SK-N-SH (cell line): ENCODE results near the gene ANKS4B. TPM values are rescaled to one million over a fixed set of nuclear protein-coding genes. Genes with fewer than 3 reads are reported as not detected.

Experiments
- CTCF ChIA-PET: fragments of 300-600, 350-600 bp; formaldehyde crosslinking; extraction: SDS; loops from one replicate; lab custom pipeline; 2021; lab: Yijun Ruan, JAX
- POLR2A ChIA-PET: fragments of 350-600 bp; sonication (Branson Sonifier 250); formaldehyde crosslinking; extraction: SDS; loops from one replicate; lab custom pipeline; 2020; ENCODE audit warnings: antibody characterized with exemption, inconsistent platforms; lab: Yijun Ruan, JAX
- DNase-seq: peaks from one replicate; pipeline ENCODE4 v3.0.0; 2012
- H2AFZ ChIP-seq: fragments of 200-600 bp; sonication (generic); 2 replicates; pipeline ENCODE4 v1.8.1; 2016; ENCODE audit warnings: antibody characterized with exemption, mild to moderate bottlenecking, low read depth
- H3F3A ChIP-seq: fragments of 200-600 bp; sonication (generic); replicated peaks from 2 replicates; pipeline ENCODE3; 2016; ENCODE audit warnings: antibody characterized with exemption, mild to moderate bottlenecking; ENCODE audit not compliant: insufficient read depth
- H3K27ac ChIP-seq, 2 experiments: fragments of 200-500 bp in 1 of 2; fragments of 200-600 bp in 1 of 2; sonication (Bioruptor generic) in 1 of 2; sonication (generic), shearing (Covaris generic) in 1 of 2; 2 replicates each; pipeline versions ENCODE4 v1.5.1 to v1.6.1; 2014 to 2016; ENCODE audit warnings: low read depth in 2 of 2, inconsistent platforms in 1 of 2, low read length in 1 of 2, mild to moderate bottlenecking in 1 of 2, mixed read lengths in 1 of 2
- H3K27me3 ChIP-seq: fragments of 200-600 bp; sonication (generic), shearing (Covaris generic); 2 replicates; pipeline ENCODE4 v1.6.1; 2016; ENCODE audit warnings: mixed run types; ENCODE audit not compliant: insufficient read depth
- H3K36me3 ChIP-seq, 2 experiments: fragments of 200-500 bp in 1 of 2; fragments of 200-600 bp in 1 of 2; sonication (Bioruptor generic) in 1 of 2; sonication (generic) in 1 of 2; replicated peaks in 1 of 2; 2 replicates each; pipeline versions ENCODE3 to v1.5.1; 2014 to 2016; ENCODE audit warnings: low read length in 1 of 2, mild to moderate bottlenecking in 1 of 2; ENCODE audit not compliant: insufficient read depth in 2 of 2, control insufficient read depth in 1 of 2
- H3K4me1 ChIP-seq, 2 experiments: fragments of 200-500 bp in 1 of 2; fragments of 200-600 bp in 1 of 2; sonication (Bioruptor generic) in 1 of 2; sonication (generic), shearing (Covaris generic) in 1 of 2; 2 replicates each; pipeline versions ENCODE4 v1.5.1 to v1.6.1; 2014 to 2016; ENCODE audit warnings: low read depth in 1 of 2, low read length in 1 of 2, mixed run types in 1 of 2; ENCODE audit not compliant: insufficient read depth in 2 of 2, control insufficient read depth in 1 of 2
- H3K4me2 ChIP-seq: fragments of 200-600 bp; sonication (generic), shearing (Covaris generic); 2 replicates; pipeline ENCODE4 v1.6.1; 2017; ENCODE audit warnings: mixed run types
- H3K4me3 ChIP-seq, 2 experiments: fragments of 200-500 bp in 1 of 2; fragments of 200-600 bp in 1 of 2; sonication (Bioruptor generic) in 1 of 2; sonication (generic), shearing (Covaris generic) in 1 of 2; 2 replicates each; pipeline versions ENCODE4 v1.5.1 to v1.8.1; 2014 to 2016; ENCODE audit warnings: low read depth in 2 of 2, inconsistent platforms in 1 of 2, low read length in 1 of 2, mild to moderate bottlenecking in 1 of 2, mixed read lengths in 1 of 2, moderate library complexity in 1 of 2
- H3K79me2 ChIP-seq: fragments of 200-600 bp; sonication (generic); 2 replicates; pipeline ENCODE4 v1.8.1; 2017; ENCODE audit warnings: mild to moderate bottlenecking; ENCODE audit not compliant: insufficient read depth
- H3K9ac ChIP-seq: fragments of 200-600 bp; sonication (generic); 2 replicates; pipeline ENCODE4 v1.6.1; 2017; ENCODE audit warnings: mixed run types
- H3K9me2 ChIP-seq: fragments of 200-600 bp; sonication (generic); 2 replicates; pipeline ENCODE4 v1.6.1; 2017; ENCODE audit warnings: mixed run types
- H3K9me3 ChIP-seq: fragments of 200-600 bp; sonication (generic); 2 replicates; pipeline ENCODE4 v1.6.1; 2017; ENCODE audit warnings: mixed run types, mild to moderate bottlenecking, moderate library complexity
- H4K20me1 ChIP-seq: fragments of 200-600 bp; sonication (generic); 2 replicates; pipeline ENCODE4 v1.6.1; 2017; ENCODE audit warnings: mild to moderate bottlenecking, mixed run types; ENCODE audit not compliant: insufficient read depth
- CHD2 ChIP-seq: fragments of 150-350 bp; IDR thresholded peaks from 2 replicates; pipeline ENCODE4 v1.6.1; 2018; ENCODE audit warnings: low read length; ENCODE audit not compliant: partially characterized antibody
- EP300 ChIP-seq, 2 experiments: IDR thresholded peaks; 2 replicates each; pipeline versions ENCODE4 v1.4.0 to v1.6.1; 2012; ENCODE audit warnings: borderline replicate concordance in 1 of 2, low read depth in 1 of 2, low read length in 1 of 2
- EZH2phosphoT487 ChIP-seq: fragments of 200-600 bp; sonication (generic); IDR thresholded peaks from 2 replicates; pipeline ENCODE4 v1.6.1; 2017; ENCODE audit warnings: low read depth, mixed run types, mild to moderate bottlenecking, antibody characterized with exemption, moderate library complexity, borderline replicate concordance
- FOXJ3 ChIP-seq: sonication (generic); formaldehyde crosslinking; IDR thresholded peaks from 2 replicates; pipeline ENCODE4 v1.5.1; 2020; ENCODE audit warnings: mild to moderate bottlenecking, missing genetic modification reagents
- FOXM1 ChIP-seq: IDR thresholded peaks from 2 replicates; pipeline ENCODE4 v1.4.0; 2012; ENCODE audit warnings: low read depth, mild to moderate bottlenecking
- GABPA ChIP-seq: IDR thresholded peaks from 2 replicates; pipeline ENCODE4 v1.4.0; 2012; ENCODE audit warnings: low read depth, mild to moderate bottlenecking
- IRF3 ChIP-seq: fragments of 150-350 bp; IDR thresholded peaks from 2 replicates; pipeline ENCODE4 v1.6.1; 2016; ENCODE audit warnings: mild to moderate bottlenecking, low read depth, low read length
- MAX ChIP-seq: IDR thresholded peaks from 2 replicates; pipeline ENCODE4 v1.4.0; 2012; ENCODE audit warnings: low read depth
- MEF2A ChIP-seq: IDR thresholded peaks from 2 replicates; pipeline ENCODE4 v1.4.0; 2012; ENCODE audit warnings: low read depth, borderline replicate concordance
- MXI1 ChIP-seq: IDR thresholded peaks from 2 replicates; pipeline ENCODE4 v1.6.1; 2012; ENCODE audit warnings: mild to moderate bottlenecking, low read depth, low read length, improper control_type of control experiment
- NRF1 ChIP-seq: IDR thresholded peaks from 2 replicates; pipeline ENCODE4 v1.6.1; 2012; ENCODE audit warnings: low read depth, mild to moderate bottlenecking, low read length
- POLR2AphosphoS5 ChIP-seq: IDR thresholded peaks from 2 replicates; pipeline ENCODE4 v1.6.1; 2012; ENCODE audit warnings: low read depth, low read length
- RCOR1 ChIP-seq: fragments of 150-350 bp; IDR thresholded peaks from 2 replicates; pipeline ENCODE4 v1.6.1; 2017; ENCODE audit warnings: antibody characterized with exemption, low read length
- SIN3A ChIP-seq: IDR thresholded peaks from 2 replicates; pipeline ENCODE4 v1.6.1; 2012; ENCODE audit warnings: low read depth, mild to moderate bottlenecking, low read length, moderate library complexity, borderline replicate concordance
- SMC3 ChIP-seq: IDR thresholded peaks from 2 replicates; pipeline ENCODE4 v1.6.1; 2012; ENCODE audit warnings: low read depth, low read length, improper control_type of control experiment
- TAF1 ChIP-seq: IDR thresholded peaks from 2 replicates; pipeline ENCODE4 v1.6.1; 2012; ENCODE audit warnings: low read depth, mild to moderate bottlenecking, low read length, moderate library complexity, borderline replicate concordance
- TCF12 ChIP-seq: IDR thresholded peaks from 2 replicates; pipeline ENCODE4 v1.4.0; 2012
- TEAD4 ChIP-seq: IDR thresholded peaks from 2 replicates; pipeline ENCODE4 v1.4.0; 2012; ENCODE audit warnings: mild to moderate bottlenecking, borderline replicate concordance; ENCODE audit not compliant: insufficient read depth
- USF1 ChIP-seq: IDR thresholded peaks from 2 replicates; pipeline ENCODE4 v1.4.0; 2012; ENCODE audit warnings: low read depth, borderline replicate concordance
- ZBTB33 ChIP-seq: IDR thresholded peaks from 2 replicates; pipeline ENCODE4 v1.4.0; 2012; ENCODE audit warnings: low read depth, borderline replicate concordance
- WGBS: methylation state at CpG from one replicate; pipeline ENCODE4 v1.1.6; 2017; ENCODE audit warnings: low lambda C conversion rate; 5-methylcytosine and 5-hydroxymethylcytosine counted together
- polyA plus RNA-seq, 3 experiments: library from polyadenylated mRNA; depleted of rRNA; stranded (reverse); fragments of >200 nt; gene quantifications; 2 replicates each; pipeline ENCODE4 v1.2.3, GENCODE V29; 2012

Gene ANKS4B
- polyA plus RNA-seq, 1 of the 3 experiments (the other 2 are of a cell fraction), result not detected

GRCh38 chr16:21274172-21274726, 40.8 kb downstream of the ANKS4B start:
- Histone ChIP-seq H3K4me1 (peaks cover 0 to 3% of the 10 kb centered on the region in 2 experiments; a peak in 1 of 4 replicates), H3K27ac (no peak overlapping the region), H3K9me2 (no peaks in the 10 kb centered on the region), H3K9me3 (no peaks in the 10 kb centered on the region), H3K4me2 (no peak overlapping the region), H3K9ac (no peak overlapping the region), H2AFZ (no peak overlapping the region), H3K4me3 (no peak overlapping the region), H3K27me3 (peaks cover 11% of the 10 kb centered on the region; the same call in 1 of the 2 replicates), H4K20me1 (no peaks in the 10 kb centered on the region), H3K36me3 (no peaks in the 10 kb centered on the region), H3K79me2 (no peaks in the 10 kb centered on the region), H3F3A (no peaks in the 10 kb centered on the region)
- WGBS, result 74% methylated on average over 5 of the region's 5 CpGs
- CTCF ChIA-PET, result interaction anchor here (0.7 to 3.5 kb wide), 7 partner anchors 9 to 424 kb away, joined by 3 to 18 read pairs (median 5); partner anchors contain the start of gene LDAF1
- POLR2A ChIA-PET, result no interaction called here
- DNase-seq, result no peak
- TF ChIP-seq POLR2AphosphoS5, result no peak
- no peak for TF ChIP-seq MXI1
- TF ChIP-seq IRF3, result no peak
- no peak for TF ChIP-seq FOXM1
- no peak for TF ChIP-seq ZBTB33
- no peak for TF ChIP-seq SIN3A
- no peak for TF ChIP-seq USF1
- no peak for TF ChIP-seq EP300 (IDR thresholded peaks at IDR 0.05; ENCODE audit: borderline replicate concordance in 1 of 2, low read depth in 1 of 2, low read length in 1 of 2)
- TF ChIP-seq TCF12, result no peak
- no peak for TF ChIP-seq RCOR1
- no peak for TF ChIP-seq SMC3
- TF ChIP-seq MEF2A, result no peak
- TF ChIP-seq GABPA, result no peak

GRCh38 chr16:21275529-21275928, 42.0 kb downstream of the ANKS4B start:
- H2AFZ ChIP-seq, result no peak overlapping the region
- H4K20me1 ChIP-seq, result no peaks in the 10 kb centered on the region
- no peaks in the 10 kb centered on the region for H3F3A ChIP-seq
- no peak for TF ChIP-seq MAX
- TF ChIP-seq FOXJ3 (CRISPR knock-in tag), result no peak
- no peak for TF ChIP-seq NRF1
- TF ChIP-seq CHD2, result no peak
- TF ChIP-seq IRF3, result no peak
- no peak for TF ChIP-seq EZH2phosphoT487
- TF ChIP-seq TAF1, result no peak
- no peak for TF ChIP-seq TEAD4
- no peak for DNase-seq
- no peaks in the 10 kb centered on the region for H3K79me2 ChIP-seq
- H3K9ac ChIP-seq, result no peak overlapping the region
- peaks cover 0 to 3% of the 10 kb centered on the region in 2 experiments; a peak in 1 of 4 replicates for H3K4me1 ChIP-seq
- H3K27me3 ChIP-seq, result peaks cover 19% of the 10 kb centered on the region; the same call in 1 of the 2 replicates
- ChIA-PET POLR2A (interaction anchor here (0.5 kb wide), 1 partner anchor 119 kb away, joined by 3 read pairs; no protein-coding TSS in a partner anchor), CTCF (interaction anchor here (0.8 to 6.5 kb wide), 8 partner anchors 8 to 117 kb away, joined by 3 to 71 read pairs (median 6); partner anchors contain the start of gene LDAF1)
- H3K9me3 ChIP-seq, result no peaks in the 10 kb centered on the region
- WGBS, result 96% methylated on average over 3 of the region's 3 CpGs
- no peak overlapping the region for H3K4me2 ChIP-seq
- H3K9me2 ChIP-seq, result no peaks in the 10 kb centered on the region
- no peaks in the 10 kb centered on the region for H3K36me3 ChIP-seq
- no peak overlapping the region for H3K27ac ChIP-seq
- no peak overlapping the region for H3K4me3 ChIP-seq
